Omental fat pad (tissue), 4 donors: ENCODE measurements around the gene RSPH1. TPM values are rescaled to one million over a fixed set of nuclear protein-coding genes. Genes with fewer than 3 reads are reported as not detected.

Experiments used
- ATAC-seq: fragments of 150-250 bp; one replicate; pipeline ENCODE4 v1.9.1; 2016; ENCODE audit warnings: mild to moderate bottlenecking, moderate library complexity; ENCODE audit not compliant: low FRiP score
- DNase-seq: peaks from one replicate; pipeline ENCODE4 v3.0.0-alpha.2; 2019; ENCODE audit warnings: low spot score
- total RNA-seq, 4 donors: library from RNA; depleted of rRNA; stranded (reverse); fragments of >200 nt; gene quantifications; one replicate each; pipeline ENCODE4 v1.1.0, GENCODE V29; 2016
- TF ChIP-seq, protein P1 (sequence below), 3 donors: fragments of 450-650 bp; IDR thresholded peaks; one replicate each; pipeline ENCODE4 v1.5.1; 2016 to 2017; ENCODE audit warnings: antibody characterized with exemption in 3 of 3, mild to moderate bottlenecking in 3 of 3, moderate library complexity in 2 of 3

RSPH1 gene
- total RNA-seq, 4 donors from 2014 or later, result 0.31 to 0.37 (median 0.36) TPM; not detected in 1

GRCh38 chr21:42479582-42479981, 16.4 kb downstream of the RSPH1 start:
- ATAC-seq (no peak), DNase-seq (no peak)
- TF ChIP-seq, protein P1, sequence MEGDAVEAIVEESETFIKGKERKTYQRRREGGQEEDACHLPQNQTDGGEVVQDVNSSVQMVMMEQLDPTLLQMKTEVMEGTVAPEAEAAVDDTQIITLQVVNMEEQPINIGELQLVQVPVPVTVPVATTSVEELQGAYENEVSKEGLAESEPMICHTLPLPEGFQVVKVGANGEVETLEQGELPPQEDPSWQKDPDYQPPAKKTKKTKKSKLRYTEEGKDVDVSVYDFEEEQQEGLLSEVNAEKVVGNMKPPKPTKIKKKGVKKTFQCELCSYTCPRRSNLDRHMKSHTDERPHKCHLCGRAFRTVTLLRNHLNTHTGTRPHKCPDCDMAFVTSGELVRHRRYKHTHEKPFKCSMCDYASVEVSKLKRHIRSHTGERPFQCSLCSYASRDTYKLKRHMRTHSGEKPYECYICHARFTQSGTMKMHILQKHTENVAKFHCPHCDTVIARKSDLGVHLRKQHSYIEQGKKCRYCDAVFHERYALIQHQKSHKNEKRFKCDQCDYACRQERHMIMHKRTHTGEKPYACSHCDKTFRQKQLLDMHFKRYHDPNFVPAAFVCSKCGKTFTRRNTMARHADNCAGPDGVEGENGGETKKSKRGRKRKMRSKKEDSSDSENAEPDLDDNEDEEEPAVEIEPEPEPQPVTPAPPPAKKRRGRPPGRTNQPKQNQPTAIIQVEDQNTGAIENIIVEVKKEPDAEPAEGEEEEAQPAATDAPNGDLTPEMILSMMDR (IDR thresholded peaks at IDR 0.05), result no peak

DNA sequence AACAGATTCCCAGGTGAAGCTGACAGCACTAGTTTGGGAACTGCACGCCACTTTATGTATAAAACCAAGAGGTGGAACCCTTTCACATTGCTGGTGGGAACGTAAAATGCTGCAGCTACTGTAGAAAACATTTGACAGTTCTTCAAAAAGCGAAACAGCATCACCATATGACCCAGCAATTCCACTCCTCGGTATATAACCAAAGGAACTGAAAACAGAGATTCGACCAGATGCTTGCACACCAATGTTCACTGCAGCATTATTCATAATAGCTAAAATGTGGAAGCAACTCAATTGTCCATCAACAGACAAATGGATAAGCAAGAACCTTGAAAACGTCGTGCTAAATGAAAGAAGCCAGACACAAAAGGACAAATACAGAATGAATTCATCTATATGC, 17.5 kb downstream of the RSPH1 start:
- no peak for ATAC-seq
- TF ChIP-seq, protein P1 (IDR thresholded peaks at IDR 0.05), result no peak
- no peak for DNase-seq

GRCh38 chr21:42476388-42477331, 19.4 kb downstream of the RSPH1 start:
- no peak for ATAC-seq
- no peak for DNase-seq
- TF ChIP-seq, protein P1 (IDR thresholded peaks at IDR 0.05), result no peak

GRCh38 chr21:42475526-42476387, 20.3 kb downstream of the RSPH1 start:
- DNase-seq, result no peak
- TF ChIP-seq, protein P1 (IDR thresholded peaks at IDR 0.05), result no peak

DNA sequence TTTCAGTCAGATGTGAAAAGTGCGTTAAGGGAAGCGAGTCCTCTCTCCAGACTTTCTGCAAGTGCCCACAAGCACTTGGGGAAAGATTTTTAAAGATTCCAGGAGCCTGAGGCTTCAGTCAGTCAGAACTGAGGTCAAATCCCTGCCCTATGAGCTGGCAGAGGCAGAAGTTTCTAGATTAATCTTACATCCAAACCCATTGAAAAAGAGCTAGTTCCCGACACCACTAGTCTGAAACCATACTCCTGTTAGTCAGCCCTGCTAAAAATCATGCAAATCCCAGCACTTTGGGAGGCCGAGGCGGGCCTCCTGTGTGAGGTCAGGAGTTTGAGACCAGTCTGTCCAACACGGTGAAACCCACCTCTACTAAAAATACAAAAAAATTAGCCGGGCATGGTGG, 21.0 kb downstream of the RSPH1 start:
- DNase-seq, result no peak
- ATAC-seq, result no peak
- TF ChIP-seq, protein P1 (IDR thresholded peaks at IDR 0.05), result no peak

More at GRCh38 chr21:42475526-42476387, 20.3 kb downstream of the RSPH1 start:
- no peak for ATAC-seq

DNA sequence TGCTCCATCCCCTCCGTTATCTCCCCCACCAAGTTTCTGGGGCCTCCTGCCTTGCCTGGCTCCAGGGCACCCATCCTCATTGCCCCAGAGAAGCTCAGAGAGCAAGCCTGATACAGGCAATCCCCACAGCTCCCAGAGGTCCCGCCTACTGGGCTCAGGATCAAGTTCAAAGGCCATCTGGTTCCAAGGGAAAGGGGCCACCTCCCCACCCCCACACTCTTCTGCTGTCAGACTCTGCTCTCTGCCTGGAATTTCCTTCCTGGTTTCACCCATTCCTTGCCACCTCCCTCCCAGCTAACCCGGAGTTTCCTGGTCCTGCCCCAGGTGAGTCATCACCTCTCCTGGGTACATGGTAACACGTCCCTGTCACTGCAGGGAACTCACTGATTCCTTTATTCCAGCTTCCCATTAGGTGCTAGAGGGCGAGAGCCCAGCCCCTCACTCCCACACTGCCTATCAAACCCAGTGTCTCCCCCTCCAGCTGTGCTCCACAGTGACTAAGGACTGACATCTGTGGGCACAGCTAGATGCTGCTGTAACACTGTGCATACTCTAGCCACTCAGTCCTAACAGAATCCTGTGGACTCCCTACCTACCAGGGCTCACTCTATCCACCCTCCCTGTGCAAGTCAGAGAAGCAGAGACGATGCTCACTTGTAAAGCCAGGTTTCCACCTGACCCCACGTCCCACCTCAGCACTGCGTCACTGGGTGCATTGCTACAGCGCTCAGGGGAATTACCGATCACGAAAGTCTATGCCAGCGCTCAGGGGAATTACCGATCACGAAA, 21.8 kb downstream of the RSPH1 start:
- DNase-seq, result no peak
- TF ChIP-seq, protein P1 (IDR thresholded peaks at IDR 0.05), result no peak
- ATAC-seq, result no peak
